GM18526 (cell line): Measurements from ENCODE around the gene ATP5PB.

Source experiments
- POLR2A ChIP-seq: IDR thresholded peaks from 3 replicates; pipeline ENCODE4 v1.6.1; 2011; ENCODE audit not compliant: insufficient read length; ENCODE audit errors: extremely low read depth

ATP5PB gene

DNA sequence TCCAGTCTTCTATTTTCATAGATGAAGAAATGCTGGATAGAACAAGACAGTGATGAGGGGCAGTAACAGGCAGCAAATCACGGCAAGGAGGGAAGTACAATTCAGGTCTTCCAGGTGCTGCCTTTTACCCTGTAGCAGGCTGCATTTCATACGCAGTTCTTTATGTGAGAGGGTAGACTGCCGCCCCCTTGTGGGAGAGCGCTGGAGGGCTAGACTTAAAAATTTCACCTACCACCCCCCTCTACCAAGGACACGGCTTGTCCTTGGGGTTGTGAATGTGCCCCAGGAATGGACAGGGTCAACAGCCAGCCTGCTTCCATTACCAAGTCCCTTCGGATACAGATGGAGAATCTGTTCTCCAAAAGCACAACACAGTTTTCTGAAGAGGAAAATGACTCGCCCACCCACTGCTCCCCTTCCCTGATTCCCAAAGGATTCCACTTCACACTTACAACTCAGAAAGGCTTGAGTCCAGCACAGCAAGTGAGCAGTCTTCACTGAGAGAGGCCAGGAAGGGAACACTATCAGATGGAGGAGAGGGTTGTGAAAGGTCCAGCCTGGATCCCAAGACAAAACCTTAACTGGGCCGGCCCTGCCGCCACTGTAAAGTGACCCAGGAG, 7.6 kb upstream of the ATP5PB start:
- TF ChIP-seq POLR2A, result no peak

DNA sequence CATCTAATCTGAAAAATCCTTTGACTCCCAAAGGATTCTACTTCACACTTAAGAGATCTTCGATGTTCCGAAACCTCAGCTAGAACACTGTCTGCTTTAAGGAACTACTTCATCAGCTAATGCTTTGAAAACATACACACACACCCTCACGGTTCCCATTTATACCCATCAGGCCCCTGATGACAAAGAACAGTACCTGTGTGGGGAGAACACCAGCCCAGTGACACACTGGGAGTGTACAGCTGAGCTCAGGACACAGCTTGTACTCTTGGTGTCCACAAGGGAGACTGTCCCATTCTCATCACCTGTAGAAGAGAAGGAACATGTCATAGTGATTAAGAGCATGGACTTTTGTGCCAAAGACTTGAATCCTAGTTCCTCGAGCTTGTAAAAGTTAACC, 6.8 kb upstream of the ATP5PB start:
- no peak for TF ChIP-seq POLR2A

DNA sequence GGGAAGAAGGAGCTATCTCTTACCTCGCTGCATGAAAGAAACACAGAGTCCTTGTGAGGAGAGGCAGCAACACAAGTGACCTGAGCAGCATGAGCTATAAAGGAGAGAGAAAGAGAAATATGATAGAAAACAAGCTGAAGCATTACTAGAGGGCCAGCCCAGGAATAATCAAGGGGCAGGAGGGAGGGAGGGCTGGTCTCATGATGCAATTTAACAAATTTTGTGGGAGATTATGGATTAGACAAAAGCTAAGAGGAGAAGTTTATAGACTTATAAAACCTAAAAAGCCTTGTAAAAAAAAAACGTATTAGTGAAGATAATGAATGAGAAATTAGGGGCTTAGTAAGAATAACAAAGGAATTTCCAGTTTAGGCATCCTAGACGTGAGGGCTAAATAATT, 5.2 kb upstream of the ATP5PB start:
- no peak for TF ChIP-seq POLR2A

DNA sequence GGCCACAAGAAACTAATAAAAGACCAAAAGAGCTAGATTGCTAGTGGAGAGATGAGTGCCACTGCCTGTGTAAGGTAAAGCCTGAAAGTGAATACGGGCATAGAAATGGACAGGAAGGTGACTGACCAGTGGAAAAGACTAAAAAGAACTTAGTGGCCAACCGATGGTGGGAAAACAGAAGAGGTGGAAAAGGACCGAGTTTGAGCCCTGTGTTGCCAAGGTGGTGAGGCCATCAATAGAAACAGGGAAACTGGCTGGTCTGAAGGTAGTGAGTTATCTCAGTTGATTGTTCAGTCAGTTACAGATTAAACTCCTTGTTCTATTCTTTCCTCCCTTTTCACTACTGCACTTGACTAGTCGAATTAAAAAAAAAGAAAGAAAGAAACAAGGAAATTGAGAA, 2.7 kb upstream of the ATP5PB start:
- TF ChIP-seq POLR2A, result no peak

DNA sequence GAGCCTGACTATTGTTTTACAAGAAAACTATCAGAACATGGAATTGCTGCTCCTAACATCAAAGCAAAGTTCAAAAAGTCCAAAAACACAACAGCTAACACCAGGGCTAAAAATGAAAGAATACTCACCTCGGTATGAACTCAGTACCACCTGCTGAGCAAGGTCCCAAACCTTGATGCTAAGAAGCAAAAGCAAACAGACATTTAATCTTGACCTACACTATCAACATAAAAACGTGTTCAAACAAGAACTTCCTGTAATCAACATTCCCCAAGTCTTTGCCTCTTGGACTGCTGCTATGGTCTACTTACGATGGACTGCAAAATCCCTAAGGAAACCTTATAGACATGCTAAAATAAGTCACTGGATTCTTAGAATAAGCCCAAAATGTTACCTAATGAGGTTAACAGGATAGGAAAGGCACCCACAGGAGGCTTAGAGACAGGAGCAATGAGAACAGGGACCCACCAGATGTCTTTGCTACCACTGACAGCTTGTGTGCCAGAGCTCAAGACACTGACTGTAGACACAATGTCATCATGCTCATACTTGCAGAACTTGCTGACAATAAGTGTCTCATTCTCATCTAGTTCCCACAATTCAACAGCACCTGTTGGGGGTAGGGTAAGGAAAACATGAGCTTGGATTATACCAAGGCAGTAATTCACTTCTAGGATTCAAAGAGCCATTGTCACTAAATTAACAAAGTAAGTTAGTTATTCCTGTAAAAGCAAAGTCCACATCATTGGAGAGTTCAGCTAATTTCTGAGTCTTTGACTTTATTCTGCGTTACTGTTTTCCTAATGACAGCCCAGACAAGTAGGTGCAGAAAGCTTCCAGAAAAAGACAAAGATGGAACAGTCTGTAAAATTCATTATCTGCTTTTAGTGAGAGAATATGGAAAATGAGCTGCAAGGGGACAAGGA, 2.0 kb upstream of the ATP5PB start:
- TF ChIP-seq POLR2A, result no peak

DNA sequence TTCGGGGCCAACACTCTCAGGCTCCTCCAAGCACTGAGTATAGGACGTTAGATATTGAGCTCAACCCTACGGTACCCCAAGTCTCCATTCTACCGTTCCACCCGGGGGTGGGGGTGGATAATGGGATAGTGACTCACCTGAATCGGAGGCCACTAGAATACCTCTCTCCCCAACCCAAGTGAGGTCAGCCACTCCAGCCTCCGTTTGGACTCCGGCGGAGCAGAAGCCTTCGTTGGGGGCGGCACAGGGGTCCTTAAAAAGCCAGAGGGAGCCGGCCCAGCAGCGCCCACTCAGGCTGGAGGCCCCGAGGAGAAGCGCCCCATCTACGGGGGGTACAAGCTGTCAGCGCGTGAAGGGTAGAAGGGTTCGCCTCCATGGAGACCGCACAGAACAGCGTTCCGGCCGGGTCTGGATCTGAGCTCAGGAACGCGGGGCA, 764 bp upstream of the ATP5PB start:
- no peak for TF ChIP-seq POLR2A

DNA sequence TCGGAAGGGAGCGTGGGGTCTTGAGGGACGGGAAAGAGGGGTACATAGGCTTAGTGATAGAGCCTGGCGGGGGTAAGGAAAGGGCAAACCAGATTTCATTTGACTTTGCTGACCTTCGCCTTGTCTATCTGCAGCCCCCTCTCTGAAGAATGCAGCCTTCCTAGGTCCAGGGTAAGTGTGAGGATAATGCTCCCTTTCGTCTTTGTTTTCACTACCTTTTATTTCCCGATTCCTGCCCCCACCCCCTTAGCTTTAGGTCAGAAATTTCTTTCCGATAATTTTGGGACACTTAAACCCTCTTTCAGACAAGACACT, 396 bp downstream of the ATP5PB start:
- no peak for TF ChIP-seq POLR2A

DNA sequence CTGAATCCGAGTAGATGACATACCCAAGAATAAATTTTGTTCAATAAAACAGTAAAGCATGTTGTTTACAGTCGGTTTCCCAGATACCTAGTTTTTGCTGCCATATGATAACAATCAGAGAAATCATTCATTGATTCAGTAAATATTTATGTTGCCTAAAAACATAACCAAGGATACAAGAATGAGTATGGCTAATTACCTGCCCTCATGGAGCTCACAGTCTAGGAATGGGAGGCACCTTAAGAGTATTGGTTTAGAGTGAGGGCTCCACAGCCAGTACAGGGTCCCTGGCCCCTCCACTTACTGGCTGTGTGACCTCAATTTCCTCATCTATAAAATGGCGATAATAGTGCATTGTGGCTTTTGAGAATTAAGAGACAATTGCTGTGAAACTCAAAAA, 921 bp downstream of the ATP5PB start:
- no peak for TF ChIP-seq POLR2A

DNA sequence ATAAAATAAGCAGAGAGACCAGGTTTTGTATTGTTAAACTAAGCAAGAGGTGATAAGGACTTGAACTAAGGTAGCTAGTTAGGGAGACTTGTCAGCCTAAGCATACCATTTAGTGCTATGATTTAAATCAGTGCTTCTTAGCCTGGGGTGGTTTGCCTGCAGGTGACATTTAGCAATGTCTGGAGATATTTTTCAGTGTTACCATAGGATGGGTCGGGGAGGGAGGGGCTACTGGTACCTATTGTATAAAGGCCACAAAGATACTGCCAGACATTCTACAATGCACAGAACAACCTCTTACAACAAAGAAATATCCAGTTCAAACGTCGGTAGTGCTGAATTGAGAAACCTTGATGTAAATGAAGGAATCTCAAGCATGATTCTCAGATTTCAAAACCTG, 3.3 kb downstream of the ATP5PB start:
- no peak for TF ChIP-seq POLR2A

DNA sequence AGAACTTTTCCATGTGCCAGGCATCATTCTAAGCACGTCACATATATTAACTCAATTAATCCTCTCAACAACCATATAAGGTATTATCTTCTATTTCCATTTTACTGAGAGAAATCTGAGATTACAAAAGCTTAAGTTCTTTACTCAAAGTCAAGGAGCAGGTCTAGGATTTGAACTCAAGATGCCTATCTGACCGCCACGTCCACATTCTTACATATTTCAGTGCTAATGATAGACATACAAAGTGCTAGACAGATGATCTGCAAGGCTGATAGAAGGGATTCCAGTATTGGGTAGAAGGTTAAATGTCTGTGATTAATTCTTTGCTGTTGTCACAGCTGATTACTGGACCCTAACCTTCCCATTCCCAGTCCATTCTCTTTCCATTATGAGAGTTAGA, 4.4 kb downstream of the ATP5PB start:
- TF ChIP-seq POLR2A, result no peak

DNA sequence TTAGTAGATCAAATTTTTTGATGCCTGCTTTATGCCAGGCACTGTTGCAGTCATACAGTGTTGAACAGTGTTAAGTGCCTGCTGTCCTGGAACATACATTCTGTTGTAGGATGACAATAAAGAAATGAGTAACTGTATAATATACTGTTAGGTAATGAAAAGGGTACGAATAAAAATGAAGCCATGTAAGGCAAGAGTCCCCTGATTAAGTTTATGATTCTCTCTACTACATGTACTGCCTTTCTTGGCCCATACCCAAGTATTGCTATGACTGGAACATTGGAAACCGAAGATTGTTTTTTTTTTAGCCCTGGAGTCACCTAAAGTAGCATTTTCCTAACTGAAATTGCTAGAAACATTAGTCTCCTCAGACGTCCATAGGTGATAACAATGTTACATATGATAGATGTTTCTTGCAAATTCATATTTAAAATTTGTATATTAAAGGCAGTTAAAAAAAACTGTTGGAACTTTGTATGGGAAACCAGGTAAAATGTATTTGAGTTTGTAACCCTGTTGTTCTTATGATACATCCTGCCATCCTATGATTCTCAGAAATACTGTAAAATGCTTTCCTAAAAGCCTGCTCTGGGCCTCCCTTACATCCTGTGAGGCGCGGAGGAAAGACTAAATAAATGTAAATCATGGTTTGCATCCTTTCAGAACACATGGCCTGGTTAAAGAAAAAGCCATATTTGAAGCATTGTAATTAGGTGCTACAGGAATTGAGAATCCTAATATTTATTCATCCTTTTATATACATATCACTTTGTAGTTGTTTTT, 5.8 kb downstream of the ATP5PB start:
- TF ChIP-seq POLR2A, result no peak

DNA sequence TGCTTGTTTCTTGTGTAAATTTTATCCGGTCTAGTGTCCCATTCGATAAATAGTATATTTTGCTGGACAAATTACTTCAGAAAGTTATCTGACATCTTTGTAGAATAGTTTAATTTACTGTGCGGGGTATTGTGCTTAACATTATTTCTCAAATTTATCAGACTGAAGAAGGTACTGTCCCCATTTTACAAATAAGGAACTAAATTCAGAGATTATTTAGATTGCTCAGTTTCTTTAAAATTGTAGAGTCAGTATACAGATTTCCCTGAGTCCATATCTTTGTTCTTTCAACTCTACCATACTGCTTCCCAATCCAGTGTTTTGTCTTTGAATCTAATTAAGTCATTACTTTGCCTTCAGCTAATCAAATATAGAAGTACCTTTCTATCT, 6.4 kb downstream of the ATP5PB start:
- no peak for TF ChIP-seq POLR2A

DNA sequence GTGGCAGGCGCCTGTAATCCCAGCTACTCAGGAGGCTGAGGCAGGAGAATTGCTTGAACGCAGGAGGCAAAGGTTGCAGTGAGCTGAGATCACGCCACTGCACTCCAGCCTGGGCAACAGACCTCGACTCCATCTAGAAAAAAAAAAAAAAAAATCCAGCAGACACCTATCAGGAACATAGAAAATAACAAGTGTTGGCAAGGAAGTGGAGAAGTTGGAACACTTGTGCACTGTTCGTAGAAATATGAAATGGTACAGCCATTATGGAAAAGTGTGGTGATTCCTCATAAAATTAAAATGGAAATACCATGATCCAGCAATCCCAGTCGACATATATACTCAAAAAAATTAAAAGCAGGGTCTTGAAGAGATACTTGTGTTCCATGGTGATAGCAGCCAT, 12.5 kb downstream of the ATP5PB start:
- TF ChIP-seq POLR2A, result no peak

DNA sequence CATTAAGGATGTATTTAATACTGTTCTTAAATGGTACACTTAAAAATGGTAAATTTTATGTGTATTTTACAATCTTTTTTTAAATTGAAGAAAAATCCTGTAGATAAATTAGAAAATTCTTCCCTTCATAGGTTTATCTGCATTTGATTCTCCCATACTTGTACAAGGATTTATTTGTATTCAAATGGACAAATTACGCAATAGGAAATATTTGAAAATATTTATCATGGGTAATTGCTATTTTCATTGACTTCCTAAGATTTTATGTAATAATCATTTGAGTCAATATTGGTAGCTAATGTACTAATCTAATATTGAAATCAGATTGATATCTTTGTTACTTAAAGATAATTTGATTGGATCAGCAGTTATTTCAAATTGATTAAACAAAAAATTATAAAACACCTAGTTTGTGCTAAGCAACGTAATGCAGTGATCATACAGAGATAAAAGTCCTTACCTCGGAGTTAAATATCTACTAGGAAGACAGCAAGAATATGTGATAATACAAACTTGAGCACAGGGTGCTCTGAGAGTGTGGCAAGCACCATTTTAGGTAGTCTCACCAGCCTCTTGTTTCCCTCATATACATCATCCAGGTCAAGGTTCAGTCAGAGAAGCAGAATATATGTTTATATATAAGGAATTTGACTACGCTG, 13.2 kb downstream of the ATP5PB start:
- TF ChIP-seq POLR2A, result no peak

DNA sequence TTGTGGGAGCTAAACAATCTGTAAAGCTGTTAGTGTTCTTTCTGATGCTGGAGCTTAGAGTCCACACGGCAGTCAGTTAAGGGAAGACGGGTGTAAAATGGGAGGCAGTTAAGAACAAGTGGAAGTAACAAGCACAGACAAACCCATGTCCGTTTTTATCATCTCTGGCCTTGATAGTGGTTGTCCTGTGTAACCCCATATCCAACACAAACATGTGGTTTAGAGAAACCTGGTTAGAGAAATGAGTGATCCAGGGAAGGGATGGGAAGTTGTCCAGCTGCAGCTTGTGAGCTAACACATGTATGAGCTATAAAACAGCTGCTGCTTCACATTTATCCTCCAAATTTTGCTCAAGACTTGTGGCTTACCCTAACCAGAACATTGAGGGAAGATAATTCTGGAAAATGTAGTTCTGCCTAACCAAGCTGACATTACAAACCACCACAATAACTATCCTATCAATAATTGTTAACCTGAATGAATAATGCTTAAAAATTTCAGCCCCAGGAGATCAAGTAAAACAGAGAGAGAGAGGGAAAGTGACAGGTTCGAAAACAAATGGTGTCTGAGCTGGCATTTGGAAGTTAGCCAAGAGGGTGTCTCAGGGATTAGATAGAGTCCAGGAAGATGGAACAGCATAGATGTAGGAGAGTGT, 13.9 kb downstream of the ATP5PB start:
- TF ChIP-seq POLR2A, result no peak
